Measurements from ENCODE around the gene MPND.

DNA sequence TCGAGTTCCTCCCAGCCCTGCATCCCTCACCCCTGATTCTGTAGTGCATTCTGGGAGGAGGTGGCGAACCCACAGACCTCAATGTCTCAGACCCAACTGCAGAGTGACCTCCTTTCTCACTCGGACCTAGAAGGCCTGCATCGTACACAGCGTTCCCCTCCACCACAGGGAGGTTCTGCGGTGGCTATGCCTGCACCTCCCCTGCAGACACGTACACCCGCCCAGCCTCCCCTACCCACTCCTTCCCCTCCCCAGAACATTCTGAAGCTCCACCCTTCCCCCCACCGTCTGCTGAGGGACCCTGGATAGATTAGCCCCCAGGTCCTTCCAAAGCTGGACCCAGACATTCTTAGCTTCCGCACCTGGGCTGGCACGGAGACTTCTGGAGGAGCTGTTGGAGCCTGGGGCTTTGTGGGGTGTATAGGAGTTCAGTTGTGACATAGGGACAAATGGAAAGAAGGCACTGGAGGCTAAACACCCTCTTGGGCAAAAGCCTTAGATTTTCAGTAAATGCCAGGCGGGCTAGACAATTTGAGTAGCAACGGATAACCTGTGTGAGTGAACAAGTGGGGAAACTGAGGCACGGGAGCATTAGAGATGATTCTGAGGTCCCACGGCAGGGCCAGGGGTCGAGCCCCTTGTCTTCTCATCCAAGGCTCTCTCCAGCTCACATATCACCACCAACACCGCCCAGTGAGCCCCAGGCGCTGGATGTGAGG, 39.4 kb upstream of the MPND start:
- TF ChIP-seq CTCF (IDR thresholded peaks at IDR 0.05) (no peak), TAF1 (IDR thresholded peaks at IDR 0.05; ENCODE audit: borderline replicate concordance, low read depth, low read length) (no peak), POLR2AphosphoS5 (IDR thresholded peaks at IDR 0.05; ENCODE audit: low read depth, low read length) (no peak), EP300 (IDR thresholded peaks at IDR 0.05; ENCODE audit: borderline replicate concordance in 1 of 2, low read depth in 1 of 2, low read length in 1 of 2) (no peak), RFX5 (IDR thresholded peaks at IDR 0.05; ENCODE audit: low read length) (no peak), YY1 (IDR thresholded peaks at IDR 0.05; ENCODE audit: low read depth) (no peak), FOSL2 (IDR thresholded peaks at IDR 0.05; ENCODE audit: borderline replicate concordance, low read depth) (no peak), EZH2phosphoT487 (IDR thresholded peaks at IDR 0.05; ENCODE audit: borderline replicate concordance, low read depth) (no peak), RAD21 (IDR thresholded peaks at IDR 0.05; ENCODE audit: low read length) (no peak)
- TF ChIP-seq, protein P1, sequence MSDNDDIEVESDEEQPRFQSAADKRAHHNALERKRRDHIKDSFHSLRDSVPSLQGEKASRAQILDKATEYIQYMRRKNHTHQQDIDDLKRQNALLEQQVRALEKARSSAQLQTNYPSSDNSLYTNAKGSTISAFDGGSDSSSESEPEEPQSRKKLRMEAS (IDR thresholded peaks at IDR 0.05; ENCODE audit: low read depth) = no peak
- TF ChIP-seq, protein P2, sequence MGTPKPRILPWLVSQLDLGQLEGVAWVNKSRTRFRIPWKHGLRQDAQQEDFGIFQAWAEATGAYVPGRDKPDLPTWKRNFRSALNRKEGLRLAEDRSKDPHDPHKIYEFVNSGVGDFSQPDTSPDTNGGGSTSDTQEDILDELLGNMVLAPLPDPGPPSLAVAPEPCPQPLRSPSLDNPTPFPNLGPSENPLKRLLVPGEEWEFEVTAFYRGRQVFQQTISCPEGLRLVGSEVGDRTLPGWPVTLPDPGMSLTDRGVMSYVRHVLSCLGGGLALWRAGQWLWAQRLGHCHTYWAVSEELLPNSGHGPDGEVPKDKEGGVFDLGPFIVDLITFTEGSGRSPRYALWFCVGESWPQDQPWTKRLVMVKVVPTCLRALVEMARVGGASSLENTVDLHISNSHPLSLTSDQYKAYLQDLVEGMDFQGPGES (IDR thresholded peaks at IDR 0.05; ENCODE audit: low read depth, low read length) = no peak
